ENCODE data around the gene BSN. TPM values are rescaled to one million over a fixed set of nuclear protein-coding genes. Genes with fewer than 3 reads are reported as not detected.

The BSN gene
- total and polyA plus RNA-seq, 2 donors (not counting 1 experiment from before 2014, with no cell fraction given) = 0.03 to 0.20 TPM

- H3K9ac ChIP-seq (ENCODE audit: low read length) = no peak overlapping the region
- CTCF ChIA-PET = no interaction called here
- no peak overlapping the region for H3K27ac ChIP-seq (ENCODE audit: low read length in 2 of 2)
- no peaks in the 10 kb centered on the region for H4K20me1 ChIP-seq (ENCODE audit: control insufficient read depth, insufficient read depth, low read length, poor library complexity, severe bottlenecking)
- peaks cover 0 to 3% (median 0%) of the 10 kb centered on the region in 3 donors for H3K9me3 ChIP-seq (ENCODE audit: control extremely low read depth in 1 of 3, control insufficient read depth in 2 of 3, insufficient read depth in 1 of 3, low read length in 2 of 3)
- POLR2A ChIA-PET = no interaction called here
- no peak overlapping the region for H2AFZ ChIP-seq (ENCODE audit: insufficient read depth, low read depth, low read length, poor library complexity, severe bottlenecking)
- H3K79me2 ChIP-seq (ENCODE audit: control insufficient read depth, insufficient read depth, low read length) = no peaks in the 10 kb centered on the region
- Mint-ChIP-seq H3K27me3 (no peaks in the 10 kb centered on the region), H3K4me3 (no peak overlapping the region), H3K4me1 (no peaks in the 10 kb centered on the region), H3K9me3 (ENCODE audit: insufficient read depth) (no peaks in the 10 kb centered on the region), H3K27ac (no peak overlapping the region)
- intact Hi-C loops (cut with micrococcal nuclease) = no loop called here
- WGBS (ENCODE audit: insufficient coverage) = 49% methylated on average over 2 of the region's 5 CpGs
- ATAC-seq (ENCODE audit: low read depth) = no peak
- no peak overlapping the region for H3K4me2 ChIP-seq (replicated peaks; ENCODE audit: low read depth, low read length, poor library complexity, severe bottlenecking)
- no peaks in the 10 kb centered on the region for H3K27me3 ChIP-seq (replicated peaks in 1 of 4; ENCODE audit: control extremely low read depth in 1 of 4, control insufficient read depth in 3 of 4, insufficient read depth in 4 of 4, low read length in 3 of 4)
- TF ChIP-seq EZH2 (IDR thresholded peaks at IDR 0.05; ENCODE audit: borderline replicate concordance, insufficient read depth, low read depth, low read length, poor library complexity, severe bottlenecking) = no peak
- peak; percentile 12 for TF ChIP-seq CTCF (IDR thresholded peaks at IDR 0.05)
- H3K4me1 ChIP-seq (ENCODE audit: control insufficient read depth in 2 of 2, insufficient read depth in 2 of 2, low read length in 2 of 2) = no peaks in the 10 kb centered on the region
- no peak overlapping the region for H3K4me3 ChIP-seq (ENCODE audit: control extremely low read depth in 1 of 5, extremely low read depth in 1 of 5, insufficient read depth in 1 of 5, low read depth in 2 of 5, low read length in 4 of 5)
- H3K36me3 ChIP-seq (replicated peaks in 1 of 2; ENCODE audit: control extremely low read depth in 1 of 2, control insufficient read depth in 1 of 2, extremely low read depth in 1 of 2, insufficient read depth in 2 of 2, low read length in 1 of 2) = no peaks in the 10 kb centered on the region
- DNase-seq = no peak
Measured at GRCh38 chr3:49607796-49608195, 53.5 kb downstream of the BSN start.

- ATAC-seq (ENCODE audit: low read depth) (no peak), DNase-seq (no peak)
- intact Hi-C loops (cut with micrococcal nuclease) = no loop called here
- no peak overlapping the region for H3K9ac ChIP-seq (ENCODE audit: low read length)
- Mint-ChIP-seq H3K4me3 (no peak overlapping the region), H3K9me3 (ENCODE audit: insufficient read depth) (no peaks in the 10 kb centered on the region), H3K27me3 (no peaks in the 10 kb centered on the region), H3K27ac (no peak overlapping the region), H3K4me1 (no peaks in the 10 kb centered on the region)
- H3K4me1 ChIP-seq (ENCODE audit: control insufficient read depth in 2 of 2, insufficient read depth in 2 of 2, low read length in 2 of 2) = no peaks in the 10 kb centered on the region
- H3K4me3 ChIP-seq (ENCODE audit: control extremely low read depth in 1 of 5, extremely low read depth in 1 of 5, insufficient read depth in 1 of 5, low read depth in 2 of 5, low read length in 4 of 5) = no peak overlapping the region
- ChIA-PET POLR2A (no interaction called here), CTCF (interaction anchor here (0.6 kb wide), 2 partner anchors 19 to 1349 kb away, joined by 3 read pairs; no protein-coding TSS in a partner anchor)
- H3K9me3 ChIP-seq (ENCODE audit: control extremely low read depth in 1 of 3, control insufficient read depth in 2 of 3, insufficient read depth in 1 of 3, low read length in 2 of 3) = peaks cover 0 to 7% (median 0%) of the 10 kb centered on the region in 3 donors
- no peak overlapping the region for H2AFZ ChIP-seq (ENCODE audit: insufficient read depth, low read depth, low read length, poor library complexity, severe bottlenecking)
- no peaks in the 10 kb centered on the region for H3K36me3 ChIP-seq (replicated peaks in 1 of 2; ENCODE audit: control extremely low read depth in 1 of 2, control insufficient read depth in 1 of 2, extremely low read depth in 1 of 2, insufficient read depth in 2 of 2, low read length in 1 of 2)
- no peaks in the 10 kb centered on the region for H3K79me2 ChIP-seq (ENCODE audit: control insufficient read depth, insufficient read depth, low read length)
- no peak overlapping the region for H3K27ac ChIP-seq (ENCODE audit: low read length in 2 of 2)
- TF ChIP-seq CTCF (IDR thresholded peaks at IDR 0.05) (no peak), EZH2 (IDR thresholded peaks at IDR 0.05; ENCODE audit: borderline replicate concordance, insufficient read depth, low read depth, low read length, poor library complexity, severe bottlenecking) (no peak)
- H3K4me2 ChIP-seq (replicated peaks; ENCODE audit: low read depth, low read length, poor library complexity, severe bottlenecking) = no peak overlapping the region
- 95% methylated on average over 4 of the region's 5 CpGs for WGBS (ENCODE audit: insufficient coverage)
- no peaks in the 10 kb centered on the region for H3K27me3 ChIP-seq (replicated peaks in 1 of 4; ENCODE audit: control extremely low read depth in 1 of 4, control insufficient read depth in 3 of 4, insufficient read depth in 4 of 4, low read length in 3 of 4)
- no peaks in the 10 kb centered on the region for H4K20me1 ChIP-seq (ENCODE audit: control insufficient read depth, insufficient read depth, low read length, poor library complexity, severe bottlenecking)
Measured at GRCh38 chr3:49609314-49609713, 55.0 kb downstream of the BSN start.
